K562 (cell line): ENCODE results near the gene HEXIM1. TPM values are rescaled to one million over a fixed set of nuclear protein-coding genes. Genes with fewer than 3 reads are reported as not detected.

ENCODE experiments used
- AFF4 ChIP-seq: sonication (generic); formaldehyde crosslinking; IDR thresholded peaks from 2 replicates; pipeline ENCODE4 v1.8.0; 2023; ENCODE audit warnings: mild to moderate bottlenecking, missing genetic modification reagents
- ATF4 ChIP-seq: fragments of 450-650 bp; formaldehyde crosslinking; IDR thresholded peaks from 2 replicates; pipeline ENCODE4 v1.4.0; 2022; ENCODE audit warnings: mild to moderate bottlenecking, moderate library complexity
- CBFA2T3 ChIP-seq: fragments of 450-650 bp; IDR thresholded peaks from 2 replicates; pipeline ENCODE4 v1.6.1; 2017
- EGR1 ChIP-seq: fragments of 450-650 bp; conservative IDR thresholded peaks from 2 replicates; pipeline ENCODE4 v1.6.1; 2017; ENCODE audit warnings: mild to moderate bottlenecking
- ETS2 ChIP-seq: IDR thresholded peaks from 2 replicates; pipeline ENCODE4 v1.6.1; 2016; ENCODE audit warnings: borderline replicate concordance, missing genetic modification characterization, mild to moderate bottlenecking, moderate library complexity, missing compliant biosample characterization; ENCODE audit not compliant: poor library complexity, severe bottlenecking
- FIP1L1 ChIP-seq: fragments of 200-400 bp; formaldehyde crosslinking; IDR thresholded peaks from 2 replicates; pipeline ENCODE4 v1.6.1; 2018; ENCODE audit warnings: mild to moderate bottlenecking, low read depth, low read length; ENCODE audit not compliant: poor library complexity, severe bottlenecking
- HMG20B ChIP-seq: fragments of 250-450 bp; sonication (Bioruptor Pico); IDR thresholded peaks from 2 replicates; pipeline ENCODE4 v1.5.0; 2021; ENCODE audit warnings: mild to moderate bottlenecking
- HMGN3 ChIP-seq: IDR thresholded peaks from 2 replicates; pipeline ENCODE4 v1.6.1; 2011; ENCODE audit warnings: borderline replicate concordance, low read depth, mild to moderate bottlenecking, mixed read lengths, low read length; ENCODE audit not compliant: insufficient read length; ENCODE audit errors: extremely low read depth
- MXI1 ChIP-seq: IDR thresholded peaks from 2 replicates; pipeline ENCODE4 v1.6.1; 2011; ENCODE audit warnings: low read depth, mild to moderate bottlenecking, improper control_type of control experiment, low read length
- NFIC ChIP-seq: fragments of 450-650 bp; IDR thresholded peaks from 2 replicates; pipeline ENCODE4 v1.6.1; 2017; ENCODE audit warnings: mild to moderate bottlenecking, inconsistent platforms
- NR2F6 ChIP-seq: fragments of 450-650 bp; formaldehyde crosslinking; IDR thresholded peaks from 2 replicates; pipeline ENCODE4 v1.4.0; 2020; ENCODE audit warnings: mild to moderate bottlenecking
- NR4A1 ChIP-seq, 2 experiments: fragments of 250-450 bp in 1 of 2; fragments of 450-650 bp in 1 of 2; sonication (Bioruptor Pico) in 1 of 2; IDR thresholded peaks; 2 replicates each; pipeline versions ENCODE4 v1.4.0 to v1.6.1; 2016 to 2020; ENCODE audit warnings: mild to moderate bottlenecking in 2 of 2, missing compliant biosample characterization in 1 of 2, missing genetic modification characterization in 1 of 2, moderate library complexity in 1 of 2
- RFX7 ChIP-seq: fragments of 250-450 bp; sonication (Bioruptor Pico); IDR thresholded peaks from 2 replicates; pipeline ENCODE4 v1.5.1; 2021; ENCODE audit warnings: mild to moderate bottlenecking
- UBTF ChIP-seq, 2 experiments: IDR thresholded peaks; 2 replicates each; pipeline ENCODE4 v1.6.1; 2012; ENCODE audit warnings: improper control_type of control experiment in 2 of 2, low read depth in 2 of 2, low read length in 2 of 2, borderline replicate concordance in 1 of 2
- ZNF134 ChIP-seq: fragments of 250-450 bp; sonication (Bioruptor Pico); conservative IDR thresholded peaks from 2 replicates; pipeline ENCODE4 v1.4.0; 2020
- ZNF277 ChIP-seq: fragments of 250-450 bp; sonication (Bioruptor Pico); IDR thresholded peaks from 2 replicates; pipeline ENCODE4 v1.8.0; 2022; ENCODE audit warnings: inconsistent platforms, mild to moderate bottlenecking, moderate library complexity, borderline replicate concordance
- ZNF316 ChIP-seq: fragments of 450-650 bp; IDR thresholded peaks from 2 replicates; pipeline ENCODE4 v1.6.1; 2016
- ZNF696 ChIP-seq: fragments of 250-450 bp; sonication (Bioruptor Pico); conservative IDR thresholded peaks from 2 replicates; pipeline ENCODE4 v1.4.0; 2020; ENCODE audit warnings: mild to moderate bottlenecking, moderate library complexity
- ZNF699 ChIP-seq: fragments of 250-450 bp; sonication (Bioruptor Pico); IDR thresholded peaks from 2 replicates; pipeline ENCODE4 v1.8.0; 2021; ENCODE audit warnings: mild to moderate bottlenecking, moderate library complexity; ENCODE audit not compliant: insufficient replicate concordance
- ZZZ3 ChIP-seq: fragments of 450-650 bp; IDR thresholded peaks from 2 replicates; pipeline ENCODE4 v1.6.1; 2016; ENCODE audit warnings: antibody characterized with exemption, mild to moderate bottlenecking, moderate library complexity
- polyA plus RNA-seq, 8 experiments: library from polyadenylated mRNA; depleted of rRNA in 4 of 8; stranded (reverse) in 5 of 8; unstranded in 3 of 8; fragments of >200 nt; fragmentation: Nextera tagmentation in 2 of 8; fragmentation: Illumina TruSeq in 1 of 8; extraction: Ambion mirVana in 2 of 8; extraction: Trizol in 1 of 8; gene quantifications; 2 replicates each; pipeline versions ENCODE4 v1.2.1 to v1.2.3, GENCODE V29; 2011 to 2014; ENCODE audit warnings: inconsistent platforms in 1 of 8, missing spikeins in 1 of 8
- total RNA-seq, 7 experiments: library from RNA; depleted of rRNA in 6 of 7; stranded (reverse); fragments of >200 nt in 6 of 7; fragmentation: Illumina TruSeq in 2 of 7; extraction: Trizol in 2 of 7; gene quantifications; 2 replicates each; pipeline versions ENCODE4 v1.2.1 to v1.2.3, GENCODE V29; 2011 to 2021; ENCODE audit warnings: low replicate concordance in 1 of 7

The HEXIM1 gene
- total and polyA plus RNA-seq, 9 of the 15 experiments (the other 6 are each of a cell fraction or from before 2014, with no cell fraction given) = 1.4 to 28.3 (median 9.1) TPM

- TF ChIP-seq AFF4 = no peak
- no peak for TF ChIP-seq NR4A1 (CRISPR knock-in tag; IDR thresholded peaks at IDR 0.05)
- TF ChIP-seq NR4A1 (tag; IDR thresholded peaks at IDR 0.05) = no peak
- peak; percentile 71; the same call in 1 of the 2 replicates for TF ChIP-seq NR2F6 (CRISPR knock-in tag)
- TF ChIP-seq ZNF134 (CRISPR knock-in tag) = no peak
- no peak for TF ChIP-seq MXI1
- peak; percentile 60 for TF ChIP-seq HMGN3
- TF ChIP-seq ZNF696 (CRISPR knock-in tag) = no peak
- peak; percentile 25; the same call in 1 of the 2 replicates for TF ChIP-seq ZZZ3
- no peak for TF ChIP-seq HMG20B (CRISPR knock-in tag)
- no peak for TF ChIP-seq ETS2 (tag)
- TF ChIP-seq FIP1L1 = peak; percentile 37
- no peak for TF ChIP-seq UBTF (IDR thresholded peaks at IDR 0.05; ENCODE audit: borderline replicate concordance in 1 of 2, low read depth in 2 of 2, low read length in 2 of 2)
- TF ChIP-seq ZNF277 (CRISPR knock-in tag) = no peak
- TF ChIP-seq NFIC = 0 out of 2 replicates have a peak, but pooled peaks have one; percentile 19
- peak; percentile 87 for TF ChIP-seq EGR1
- TF ChIP-seq CBFA2T3 = 0 out of 2 replicates have a peak, but pooled peaks have one; percentile 26
- TF ChIP-seq RFX7 (CRISPR knock-in tag) = no peak
- TF ChIP-seq ZNF699 = no peak
- no peak for TF ChIP-seq ATF4 (CRISPR knock-in tag)
- TF ChIP-seq ZNF316 = no peak
Measured at GRCh38 chr17:45147581-45148182, 593 bp upstream of the HEXIM1 start (continued).
